IPS-18a (cell line): Measurements from ENCODE around the gene ZNF774.
"Not testable (repeated sequence)": the region's sequence is repeated elsewhere in the genome, so short reads cannot be mapped to it uniquely, and the experiment has no call there.

Source experiments
- H3K27ac ChIP-seq: one replicate; pipeline ENCODE4 v1.5.1; 2013; ENCODE audit warnings: low read length
- H3K27me3 ChIP-seq: one replicate; pipeline ENCODE4 v1.6.1; 2013; ENCODE audit warnings: mild to moderate bottlenecking, low read length; ENCODE audit not compliant: control insufficient read depth, insufficient read depth
- H3K36me3 ChIP-seq: one replicate; pipeline ENCODE4 v1.6.1; 2013; ENCODE audit warnings: low read depth, low read length; ENCODE audit not compliant: control insufficient read depth
- H3K4me1 ChIP-seq: one replicate; pipeline ENCODE4 v1.6.1; 2013; ENCODE audit warnings: low read depth, low read length; ENCODE audit not compliant: control insufficient read depth
- H3K4me3 ChIP-seq: one replicate; pipeline ENCODE4 v1.5.1; 2013; ENCODE audit warnings: low read length
- H3K9ac ChIP-seq: one replicate; pipeline ENCODE4 v1.6.1; 2013; ENCODE audit warnings: mild to moderate bottlenecking, low read length, moderate library complexity
- H3K9me3 ChIP-seq: one replicate; pipeline ENCODE4 v1.6.1; 2013; ENCODE audit warnings: low read depth, low read length; ENCODE audit not compliant: control insufficient read depth

The ZNF774 gene

DNA sequence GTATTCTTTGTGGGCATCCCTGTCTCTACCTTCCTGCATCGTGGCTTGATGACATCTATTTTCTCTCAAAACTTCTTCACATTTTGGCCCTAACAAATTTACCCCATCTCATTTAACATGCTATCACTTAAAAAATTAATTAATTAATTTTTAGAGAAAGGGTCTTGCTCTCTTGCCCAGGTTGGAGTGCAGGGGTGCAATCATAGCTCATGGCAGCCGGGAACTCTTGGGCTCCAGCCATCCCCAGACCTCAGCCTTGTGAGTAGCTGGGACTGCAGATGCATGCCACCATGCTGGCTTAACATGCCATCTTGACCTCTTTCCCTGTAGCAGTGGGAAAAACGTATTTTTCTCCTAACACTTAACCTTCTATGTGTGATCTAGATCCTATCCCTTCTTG is 56.6 kb downstream of the ZNF774 start:
- Histone ChIP-seq H3K9me3 (no peaks in the 10 kb centered on the region), H3K4me1 (peaks cover 49% of the 10 kb centered on the region), H3K27ac (no peak overlapping the region), H3K9ac (no peak overlapping the region), H3K36me3 (no peaks in the 10 kb centered on the region), H3K27me3 (no peaks in the 10 kb centered on the region), H3K4me3 (no peak overlapping the region)

- peaks cover 57% of the 10 kb centered on the region for H3K4me1 ChIP-seq
Measured at GRCh38 chr15:90409587-90409986, 57.5 kb downstream of the ZNF774 start.

GRCh38 chr15:90410316-90410715 is 58.2 kb downstream of the ZNF774 start:
- H3K9me3 ChIP-seq, H3K27ac ChIP-seq: not testable (repeated sequence)
- H3K4me1 ChIP-seq = peaks cover 56% of the 10 kb centered on the region

More at GRCh38 chr15:90409587-90409986, 57.5 kb downstream of the ZNF774 start:
- H3K9me3 ChIP-seq, H3K27me3 ChIP-seq, H3K27ac ChIP-seq, H3K9ac ChIP-seq, H3K4me3 ChIP-seq, H3K36me3 ChIP-seq: not testable (repeated sequence)

GRCh38 chr15:90411176-90411575 is 59.1 kb downstream of the ZNF774 start:
- Histone ChIP-seq H3K4me3 (no peak overlapping the region), H3K9ac (no peak overlapping the region), H3K36me3 (no peaks in the 10 kb centered on the region), H3K27ac (no peak overlapping the region), H3K4me1 (peaks cover 55% of the 10 kb centered on the region), H3K27me3 (no peaks in the 10 kb centered on the region), H3K9me3 (no peaks in the 10 kb centered on the region)

More at GRCh38 chr15:90410316-90410715, 58.2 kb downstream of the ZNF774 start:
- not testable (repeated sequence) for H3K27me3 ChIP-seq, H3K9ac ChIP-seq, H3K36me3 ChIP-seq, H3K4me3 ChIP-seq
